NB4 (cell line): ENCODE results near the gene HADH.

Experiments used
- DNase-seq: peaks from one replicate; pipeline ENCODE4 v3.0.0; 2010; ENCODE audit warnings: low read depth
- H3K4me3 ChIP-seq: one replicate; pipeline ENCODE4 v1.5.1; 2011; ENCODE audit warnings: mild to moderate bottlenecking, low read depth, low read length, moderate library complexity
- MAX ChIP-seq: IDR thresholded peaks from 2 replicates; pipeline ENCODE4 v1.6.1; 2011; ENCODE audit warnings: low read depth, low read length
- MYC ChIP-seq: IDR thresholded peaks from 2 replicates; pipeline ENCODE4 v1.6.1; 2011; ENCODE audit warnings: low read depth, low read length
- POLR2A ChIP-seq: IDR thresholded peaks from 2 replicates; pipeline ENCODE4 v1.6.1; 2011; ENCODE audit warnings: mild to moderate bottlenecking; ENCODE audit not compliant: insufficient read length; ENCODE audit errors: extremely low read depth
- TF ChIP-seq, protein P1 (sequence below): IDR thresholded peaks from one replicate; pipeline ENCODE4 v1.5.1; 2012; ENCODE audit warnings: low read depth, low read length

HADH gene

DNA sequence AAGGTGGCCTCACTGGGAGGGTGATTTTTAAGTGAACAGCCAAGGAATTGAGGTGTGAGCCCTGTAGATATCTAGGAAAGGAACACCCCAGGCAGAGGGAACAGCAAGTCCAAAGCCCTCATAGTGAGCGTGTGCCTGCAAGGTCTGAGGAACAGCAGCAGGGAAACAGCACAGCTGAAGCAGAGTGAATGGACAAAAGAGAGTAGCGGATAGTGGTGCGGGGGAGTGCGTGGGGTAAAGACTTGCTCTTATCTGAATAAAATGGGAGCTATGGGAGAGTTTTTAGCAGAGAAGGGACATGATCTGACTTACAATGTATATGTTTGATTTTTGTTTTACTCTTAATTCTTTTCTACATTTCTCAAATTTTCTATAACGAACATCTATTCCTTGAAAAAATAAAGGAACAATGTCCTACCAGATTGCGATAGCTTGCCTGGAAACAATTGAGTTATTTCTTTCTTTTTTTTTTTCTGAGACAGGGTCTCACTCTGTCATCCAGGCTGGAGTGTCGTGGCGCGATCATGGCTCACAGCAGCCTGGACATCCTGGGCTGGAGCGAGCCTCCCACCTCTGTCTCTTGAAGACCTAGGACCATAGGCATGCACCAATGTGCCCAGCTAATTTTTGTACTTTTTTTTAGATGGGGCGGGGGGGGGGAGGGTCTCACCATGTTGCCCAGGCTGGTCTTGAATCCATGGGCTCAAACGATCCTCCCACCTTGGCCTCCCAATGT lies 19.5 kb upstream of the HADH start:
- no peak overlapping the region for H3K4me3 ChIP-seq
- TF ChIP-seq MAX (no peak), MYC (no peak), POLR2A (no peak)
- TF ChIP-seq, protein P1, sequence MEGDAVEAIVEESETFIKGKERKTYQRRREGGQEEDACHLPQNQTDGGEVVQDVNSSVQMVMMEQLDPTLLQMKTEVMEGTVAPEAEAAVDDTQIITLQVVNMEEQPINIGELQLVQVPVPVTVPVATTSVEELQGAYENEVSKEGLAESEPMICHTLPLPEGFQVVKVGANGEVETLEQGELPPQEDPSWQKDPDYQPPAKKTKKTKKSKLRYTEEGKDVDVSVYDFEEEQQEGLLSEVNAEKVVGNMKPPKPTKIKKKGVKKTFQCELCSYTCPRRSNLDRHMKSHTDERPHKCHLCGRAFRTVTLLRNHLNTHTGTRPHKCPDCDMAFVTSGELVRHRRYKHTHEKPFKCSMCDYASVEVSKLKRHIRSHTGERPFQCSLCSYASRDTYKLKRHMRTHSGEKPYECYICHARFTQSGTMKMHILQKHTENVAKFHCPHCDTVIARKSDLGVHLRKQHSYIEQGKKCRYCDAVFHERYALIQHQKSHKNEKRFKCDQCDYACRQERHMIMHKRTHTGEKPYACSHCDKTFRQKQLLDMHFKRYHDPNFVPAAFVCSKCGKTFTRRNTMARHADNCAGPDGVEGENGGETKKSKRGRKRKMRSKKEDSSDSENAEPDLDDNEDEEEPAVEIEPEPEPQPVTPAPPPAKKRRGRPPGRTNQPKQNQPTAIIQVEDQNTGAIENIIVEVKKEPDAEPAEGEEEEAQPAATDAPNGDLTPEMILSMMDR = no peak
- no peak for DNase-seq

- TF ChIP-seq, protein P1 = no peak
- TF ChIP-seq MYC (no peak), POLR2A (no peak), MAX (no peak)
- no peak for DNase-seq
- no peak overlapping the region for H3K4me3 ChIP-seq
Measured at GRCh38 chr4:107972605-107973004, 17.1 kb upstream of the HADH start.

DNA sequence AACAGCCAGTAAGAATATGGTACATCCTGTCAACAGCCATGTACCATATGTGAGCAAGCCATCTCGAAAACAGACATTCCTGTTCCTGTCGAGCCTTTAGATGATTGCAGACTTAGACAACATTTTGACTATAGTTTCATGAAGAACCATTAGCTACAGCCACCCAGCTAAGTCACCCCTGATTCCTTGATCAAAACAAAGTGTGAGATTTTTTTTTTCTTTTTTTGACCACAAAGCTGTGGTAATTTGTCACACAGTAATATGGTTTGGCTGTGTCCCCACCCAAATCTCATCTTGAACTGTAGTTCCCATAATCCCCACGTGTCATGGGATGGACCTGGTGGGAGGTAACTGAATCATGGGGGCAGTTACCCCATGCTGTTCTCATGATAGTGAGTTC lies 15.2 kb upstream of the HADH start:
- no peak for TF ChIP-seq POLR2A
- no peak for TF ChIP-seq MYC
- no peak for TF ChIP-seq MAX
- TF ChIP-seq, protein P1 = no peak
- no peak for DNase-seq
- no peak overlapping the region for H3K4me3 ChIP-seq

GRCh38 chr4:107977482-107977881 lies 12.2 kb upstream of the HADH start:
- H3K4me3 ChIP-seq = no peak overlapping the region
- TF ChIP-seq MAX (no peak), MYC (no peak)
- TF ChIP-seq, protein P1 = no peak
- no peak for DNase-seq

DNA sequence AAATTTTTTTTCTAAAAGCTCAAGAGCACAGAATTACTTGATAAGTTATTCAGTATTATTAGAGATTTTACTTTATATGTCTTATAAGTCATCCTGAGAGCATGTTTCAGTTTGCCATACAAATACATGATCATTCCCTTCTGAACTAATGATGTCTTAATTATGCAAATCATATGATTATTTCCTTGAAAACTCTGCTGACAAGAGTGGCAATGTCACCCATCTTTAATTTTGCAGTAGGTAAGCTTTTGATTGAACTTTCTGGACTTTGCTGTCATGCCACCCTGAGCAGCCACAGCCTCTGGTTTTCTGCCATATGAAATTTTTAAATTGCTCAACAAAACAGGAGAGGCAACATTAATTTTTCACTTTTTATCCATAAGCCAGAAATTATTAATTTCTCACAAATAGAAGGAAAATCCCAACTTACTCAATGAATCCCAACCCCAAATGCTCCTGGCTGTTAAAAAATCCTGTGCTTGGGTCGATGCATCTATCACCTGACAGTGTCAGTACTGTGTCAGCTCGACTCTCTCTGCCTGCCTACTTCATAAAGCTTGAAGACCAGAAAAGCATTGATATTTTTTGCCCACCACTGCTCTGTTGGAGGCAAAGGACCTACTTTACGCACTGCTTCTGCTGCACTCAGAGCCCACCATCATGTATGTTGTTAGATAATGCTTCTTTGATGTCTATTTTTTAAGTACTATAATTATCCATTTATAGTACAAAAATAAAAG lies 11.6 kb upstream of the HADH start:
- no peak overlapping the region for H3K4me3 ChIP-seq
- no peak for DNase-seq
- TF ChIP-seq, protein P1 = no peak
- TF ChIP-seq MAX = no peak
- no peak for TF ChIP-seq MYC
- no peak for TF ChIP-seq POLR2A
